NCI-H146 treated with DMSO at 0.1 percent for 48 hours (cell line): ENCODE results near the gene CAMK4.
"Not testable (repeated sequence)": the region's sequence is repeated elsewhere in the genome, so short reads cannot be mapped to it uniquely, and the experiment has no call there.

Experiments
- DNase-seq: peaks from one replicate; lab custom pipeline; 2025; ENCODE audit not compliant: unreplicated experiment; lab: John Stamatoyannopoulos, UW

Gene CAMK4

DNA sequence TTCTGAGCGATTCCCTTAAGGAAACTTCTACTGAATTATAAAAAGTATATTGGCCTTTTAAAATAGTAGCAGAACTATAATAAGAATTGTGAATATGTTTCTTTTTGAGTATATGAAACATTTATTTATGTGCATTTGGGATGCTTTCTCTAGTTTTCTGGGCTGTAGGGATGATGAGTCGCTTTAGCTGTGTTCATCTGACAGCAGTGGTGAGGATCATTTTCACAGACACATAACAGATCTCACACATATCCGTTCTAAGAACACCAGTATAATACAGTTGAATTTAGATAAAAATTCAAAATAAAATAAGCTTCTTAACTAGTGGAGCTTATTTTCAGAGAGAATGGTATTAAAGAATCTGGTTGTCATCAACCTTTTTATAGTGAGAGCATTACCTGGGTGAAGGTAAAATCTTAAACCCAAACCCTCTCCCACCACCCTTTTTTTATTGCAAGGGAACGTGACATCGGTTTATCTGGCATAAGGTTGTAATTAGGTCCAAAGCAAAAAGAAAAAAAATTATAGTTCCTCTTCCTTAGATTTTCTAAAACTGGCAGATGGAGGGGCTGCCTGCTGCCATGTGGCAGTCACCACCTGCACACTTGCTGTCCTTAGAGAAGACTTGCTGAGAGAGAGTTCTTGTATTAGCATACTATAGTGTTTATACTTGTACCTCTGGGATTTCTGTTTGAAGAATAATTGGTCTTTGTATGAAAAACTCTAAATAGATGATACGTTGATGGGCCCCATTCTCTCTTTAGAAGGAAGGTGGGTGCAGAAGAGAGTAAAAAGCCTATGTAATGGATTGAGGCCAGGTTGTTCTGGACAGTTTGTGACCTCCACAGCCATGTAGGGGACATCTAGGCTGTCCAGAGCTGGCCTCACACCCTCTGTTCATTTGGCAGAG is 86.8 kb downstream of the CAMK4 start:
- no peak for DNase-seq

DNA sequence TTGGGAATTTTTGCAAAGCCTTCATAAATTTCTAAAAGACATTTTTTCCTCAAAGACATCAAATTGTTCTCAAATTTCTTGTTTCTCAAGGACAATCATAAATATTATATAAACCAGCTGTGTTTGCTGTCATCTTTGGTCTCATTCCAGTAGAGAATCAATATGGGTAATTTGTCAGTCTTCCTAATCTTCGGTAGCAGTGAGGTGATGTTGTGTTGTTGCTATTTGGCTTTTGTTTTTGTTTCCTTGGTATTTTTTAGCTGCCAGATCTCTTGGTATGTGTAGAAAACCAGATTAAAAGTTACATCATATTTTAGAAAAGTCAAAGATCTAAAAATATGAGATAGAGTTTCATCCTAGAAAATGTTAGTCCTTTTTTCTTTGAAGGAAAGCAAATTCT is 87.5 kb downstream of the CAMK4 start:
- no peak for DNase-seq

DNA sequence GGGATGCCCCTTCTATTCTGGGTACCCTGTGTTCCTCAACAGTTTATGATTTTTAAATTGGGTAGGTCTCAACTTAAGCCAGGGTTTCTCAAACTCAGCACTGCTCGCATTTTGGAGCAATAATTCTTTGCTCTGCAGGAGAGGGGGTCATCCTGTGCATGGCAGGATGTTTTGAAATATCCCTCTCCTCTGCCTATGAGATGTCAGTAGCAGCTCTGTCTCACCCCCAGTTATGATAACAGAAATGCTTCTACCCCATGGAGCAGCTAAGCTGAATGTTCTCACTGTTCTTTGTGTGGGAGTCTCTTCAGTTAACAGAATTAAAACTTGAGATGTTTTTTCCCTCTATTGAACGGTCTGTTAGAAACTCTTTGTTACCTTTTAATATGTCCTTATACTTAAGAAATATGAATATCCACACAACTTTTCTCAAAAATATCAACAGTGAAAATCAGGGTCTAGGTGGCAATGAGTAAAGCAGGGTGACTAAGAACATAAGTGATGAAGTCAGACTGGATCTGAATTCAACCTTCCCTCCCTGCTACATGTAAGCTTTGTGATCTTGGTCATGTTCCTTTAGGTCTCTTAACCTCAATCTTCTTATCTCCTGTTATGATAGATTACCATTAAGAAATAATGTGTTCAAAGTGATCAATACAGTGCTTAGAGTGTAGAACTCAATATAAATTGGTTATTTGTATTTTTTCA is 89.0 kb downstream of the CAMK4 start:
- no peak for DNase-seq

DNA sequence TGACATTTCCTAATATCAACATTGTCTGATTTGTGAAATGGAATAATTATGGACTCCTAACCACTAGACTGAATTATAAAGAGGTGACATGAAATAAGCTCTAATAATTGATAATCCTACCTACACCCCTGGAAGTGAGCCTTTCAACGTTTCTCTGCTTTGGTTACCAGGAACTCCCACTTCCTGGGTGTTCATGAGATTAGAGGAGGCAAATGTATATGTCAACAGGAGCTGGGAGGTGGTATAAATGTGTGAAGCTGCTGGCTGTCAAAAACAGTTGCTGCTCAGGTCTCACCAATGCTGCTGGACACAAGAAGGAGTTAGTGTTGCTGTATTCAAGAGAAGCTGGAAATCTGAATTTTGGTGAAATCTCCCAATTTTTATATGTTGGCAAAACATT is 96.8 kb downstream of the CAMK4 start:
- no peak for DNase-seq

DNA sequence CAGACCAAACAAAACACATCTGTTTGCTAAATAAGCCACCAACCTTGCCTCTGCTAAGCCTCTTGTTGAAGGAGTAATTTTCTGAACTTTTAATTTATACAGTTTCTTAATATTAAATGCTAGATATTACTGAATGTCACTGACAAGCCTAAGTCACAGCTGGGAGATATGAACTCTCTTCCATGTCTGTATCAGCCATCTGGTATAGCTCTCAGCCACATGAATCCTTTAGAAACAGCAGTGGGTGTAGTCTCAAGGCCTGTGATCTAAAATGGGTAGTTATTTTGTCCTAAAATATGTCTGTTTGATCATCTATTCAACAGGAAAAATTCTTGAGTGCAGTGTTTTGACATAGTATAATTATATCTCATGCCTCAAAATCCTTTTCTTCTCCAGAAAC is 97.2 kb downstream of the CAMK4 start:
- no peak for DNase-seq

DNA sequence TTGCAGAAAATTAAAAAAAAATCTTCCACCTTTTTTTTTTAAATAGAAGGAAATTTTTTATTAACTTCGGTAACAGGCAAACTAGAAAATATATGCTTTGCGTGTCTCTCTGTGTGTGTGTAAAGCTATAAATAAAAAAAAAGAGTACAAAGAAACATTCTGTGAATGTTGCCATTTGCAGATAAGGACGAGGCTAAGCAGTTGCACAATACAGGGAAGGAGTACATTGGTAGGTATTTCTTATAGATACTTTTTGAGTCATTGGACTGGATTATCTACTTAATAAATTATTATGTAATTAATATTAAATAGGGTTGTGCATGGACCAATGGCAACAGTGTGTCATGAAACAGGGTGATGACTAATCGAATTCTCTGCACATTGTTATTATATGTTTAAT is 102.4 kb downstream of the CAMK4 start:
- DNase-seq, result no peak

DNA sequence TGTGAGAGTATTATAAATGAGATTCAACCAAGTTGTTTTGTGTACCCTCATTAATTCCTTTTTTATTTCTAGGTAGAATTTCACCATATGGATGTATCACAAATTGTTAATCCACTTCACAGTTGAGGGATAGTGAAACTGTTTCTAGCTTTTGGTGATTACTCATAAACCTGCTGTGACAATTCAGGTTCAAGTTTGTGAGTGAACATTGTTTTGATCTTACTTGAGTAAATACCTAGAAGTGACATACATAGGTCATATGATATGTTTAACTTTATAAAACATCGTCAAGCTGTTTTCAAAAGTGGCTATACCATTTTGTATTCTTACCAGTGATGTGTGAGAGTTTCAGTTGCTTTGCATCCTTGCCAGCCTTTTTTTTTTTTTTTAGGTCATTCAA is 112.9 kb downstream of the CAMK4 start:
- no peak for DNase-seq

DNA sequence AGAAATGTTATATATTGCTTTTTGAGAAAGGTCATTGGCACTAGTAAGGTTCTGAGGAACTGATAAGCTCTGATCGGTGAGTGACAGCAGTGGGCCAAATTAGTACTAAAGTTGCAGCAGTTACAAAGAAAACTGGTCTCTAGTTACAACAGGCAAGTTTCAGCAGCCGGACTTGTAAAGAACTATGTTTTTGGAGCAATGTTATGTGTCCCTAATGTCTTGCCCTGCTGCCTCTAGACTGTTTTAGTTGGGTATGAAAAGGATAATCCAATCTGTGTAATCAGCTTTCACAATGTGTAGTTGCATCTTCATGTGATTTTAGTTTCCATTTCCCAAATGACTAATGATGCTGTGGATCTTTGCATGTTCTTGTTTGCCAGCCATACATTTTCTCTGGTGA is 113.5 kb downstream of the CAMK4 start:
- no peak for DNase-seq

DNA sequence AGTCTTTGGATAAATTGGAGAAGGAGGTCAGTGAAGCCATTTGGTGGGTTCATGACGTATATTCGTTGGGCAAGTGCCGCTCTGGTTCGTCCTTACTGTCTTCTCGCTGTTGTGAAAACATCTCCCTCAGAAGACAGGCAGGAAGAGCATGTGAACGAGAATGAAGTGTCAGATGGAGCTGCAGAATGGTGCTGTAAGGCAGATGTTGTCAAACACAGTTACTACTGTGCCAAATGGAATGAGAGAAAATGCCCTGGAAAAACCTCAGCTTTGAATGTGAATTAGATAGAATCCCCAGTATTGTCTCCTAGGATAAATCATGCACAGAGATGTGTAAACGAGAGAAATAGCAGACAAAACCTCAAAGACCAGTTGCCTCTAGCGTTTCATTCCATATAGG is 121.5 kb downstream of the CAMK4 start:
- no peak for DNase-seq

DNA sequence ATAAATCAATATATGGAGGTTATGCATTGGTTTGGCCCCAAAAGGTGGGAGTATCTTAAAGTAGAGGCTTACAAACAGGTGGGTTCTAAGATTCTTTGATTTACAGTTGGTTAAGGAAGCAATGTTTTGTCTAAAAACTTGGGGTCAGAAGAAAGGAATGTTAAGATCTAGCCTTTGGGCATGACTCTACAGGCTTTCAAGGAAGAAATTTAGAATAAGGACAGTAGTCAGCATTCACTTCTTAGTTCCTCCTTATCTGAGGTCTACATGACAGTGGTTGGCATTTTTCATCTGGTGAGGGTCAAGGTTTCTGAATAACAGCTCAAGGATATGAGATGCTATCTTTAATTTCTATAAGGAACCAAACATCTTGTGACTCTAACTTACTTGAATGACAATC is 122.8 kb downstream of the CAMK4 start:
- no peak for DNase-seq

DNA sequence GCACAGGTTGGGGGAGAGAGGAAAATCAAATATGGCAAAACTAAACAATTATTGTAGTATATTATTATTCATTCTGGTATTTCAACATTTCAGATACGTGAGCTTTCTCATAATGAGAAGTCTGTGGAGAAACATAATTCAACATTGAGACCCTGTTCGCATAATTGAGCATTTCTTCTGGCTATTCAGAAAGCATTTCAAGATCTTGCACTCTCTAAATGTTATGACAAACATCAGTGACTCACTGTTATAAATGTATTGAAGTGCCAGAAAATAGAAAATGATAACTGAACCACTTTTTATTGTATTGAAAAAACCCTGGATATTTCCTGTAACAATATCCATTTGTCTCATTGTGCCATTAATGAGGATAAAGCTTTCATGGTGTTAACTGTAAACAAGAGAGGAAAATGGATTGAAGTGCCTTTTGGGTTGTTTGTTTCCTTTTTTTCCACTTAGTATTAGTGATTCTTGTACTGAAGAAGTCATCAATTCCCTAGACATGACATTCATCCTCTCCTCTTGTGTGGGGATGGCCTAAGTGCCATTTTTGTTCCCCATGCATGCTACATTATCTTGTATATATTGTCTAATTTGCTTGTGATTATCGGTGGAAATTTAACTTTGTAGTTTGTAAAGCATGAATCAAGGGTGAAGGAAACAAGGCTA is 124.6 kb downstream of the CAMK4 start:
- no peak for DNase-seq

DNA sequence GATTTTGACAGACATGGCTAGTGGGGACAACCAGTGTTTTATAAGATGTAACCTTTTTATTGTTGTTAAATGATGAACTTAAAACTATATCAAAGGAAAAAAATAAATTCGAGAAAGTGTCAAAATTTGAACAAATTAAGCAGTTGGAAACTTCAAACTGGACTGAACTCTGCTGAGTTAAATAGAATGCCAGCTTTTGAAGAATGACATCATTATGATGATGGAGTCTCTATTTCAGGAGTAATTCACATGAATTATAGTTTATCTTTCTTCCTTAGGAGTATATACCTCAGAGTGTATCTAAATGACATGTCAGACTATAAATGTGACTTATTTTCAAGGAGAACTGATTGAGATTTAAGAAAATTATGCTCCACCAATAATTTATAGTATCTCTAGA is 125.2 kb downstream of the CAMK4 start:
- DNase-seq, result no peak

DNA sequence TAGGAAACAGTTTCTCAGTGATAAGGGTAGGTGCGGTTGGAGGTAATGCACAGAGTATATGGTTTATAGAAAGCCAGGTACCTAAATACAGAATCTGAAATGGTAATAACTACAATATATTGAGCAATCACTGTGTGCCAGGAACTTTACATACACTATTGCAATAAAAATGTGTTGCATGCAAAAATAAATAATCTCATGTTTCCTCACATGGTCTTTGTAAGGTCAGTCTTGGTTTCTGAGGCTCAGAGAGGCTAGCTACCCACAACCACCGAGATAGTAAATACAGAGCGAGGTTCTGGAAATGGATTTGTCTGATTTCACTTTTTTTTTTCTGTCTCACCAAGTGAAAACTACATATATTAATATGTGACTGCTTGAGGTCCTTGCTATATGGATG is 128.9 kb downstream of the CAMK4 start:
- no peak for DNase-seq

DNA sequence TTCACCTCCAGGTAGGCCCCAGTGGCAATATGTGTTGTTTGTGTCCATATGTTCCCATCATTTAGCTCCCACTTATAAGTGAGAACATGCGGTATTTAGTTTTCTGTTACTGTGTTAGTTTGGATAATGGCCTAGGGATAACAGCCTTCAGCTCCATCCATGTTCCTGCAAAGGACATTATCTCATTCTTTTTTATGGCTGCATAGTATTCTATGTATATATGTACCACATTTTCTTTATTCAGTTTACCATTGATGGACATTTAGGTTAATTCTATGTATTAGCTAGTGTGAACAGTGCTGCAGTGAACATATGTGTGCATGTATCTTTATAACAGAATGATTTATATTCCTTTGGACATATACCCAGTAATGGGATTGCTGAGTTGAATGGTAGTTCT is 134.5 kb downstream of the CAMK4 start:
- DNase-seq, result not testable (repeated sequence)

DNA sequence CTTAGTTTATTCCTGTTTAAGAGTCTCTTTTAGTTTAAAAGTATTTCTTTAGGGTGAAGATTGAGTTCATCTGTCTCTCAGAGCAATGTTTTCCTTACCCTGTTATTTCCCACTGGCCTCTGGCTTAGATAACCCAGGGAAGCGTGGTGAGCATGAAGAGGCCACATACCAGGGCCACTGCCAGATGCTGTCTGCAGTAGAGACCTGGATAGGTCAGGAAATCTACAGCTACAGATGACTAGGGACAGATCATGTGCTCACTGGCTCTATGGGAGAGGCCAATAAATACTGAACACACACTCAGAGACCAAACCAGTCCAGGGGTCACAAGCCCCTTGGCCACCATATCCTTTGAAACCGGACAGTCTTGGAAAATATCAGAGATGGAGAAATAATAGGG is 136.0 kb downstream of the CAMK4 start:
- no peak for DNase-seq

DNA sequence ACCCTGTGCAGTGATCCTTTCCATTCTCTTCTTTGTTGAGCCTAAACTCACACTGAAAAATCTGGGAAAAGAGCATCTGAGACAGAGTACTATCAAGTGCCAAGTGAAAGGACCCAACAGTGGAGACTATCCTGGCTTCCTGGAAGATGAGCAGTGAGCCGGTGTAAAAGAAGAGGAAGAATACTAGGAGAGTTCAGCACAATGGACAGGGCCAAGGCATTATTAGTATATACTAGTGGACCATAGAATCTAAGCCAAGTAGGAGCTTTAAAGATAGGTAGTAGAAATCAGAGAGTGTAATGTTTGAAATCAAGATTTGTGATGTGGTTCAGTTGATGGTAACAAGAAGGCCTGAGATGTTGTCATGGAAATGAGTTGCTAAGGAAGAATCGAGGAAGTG is 140.8 kb downstream of the CAMK4 start:
- DNase-seq, result no peak

DNA sequence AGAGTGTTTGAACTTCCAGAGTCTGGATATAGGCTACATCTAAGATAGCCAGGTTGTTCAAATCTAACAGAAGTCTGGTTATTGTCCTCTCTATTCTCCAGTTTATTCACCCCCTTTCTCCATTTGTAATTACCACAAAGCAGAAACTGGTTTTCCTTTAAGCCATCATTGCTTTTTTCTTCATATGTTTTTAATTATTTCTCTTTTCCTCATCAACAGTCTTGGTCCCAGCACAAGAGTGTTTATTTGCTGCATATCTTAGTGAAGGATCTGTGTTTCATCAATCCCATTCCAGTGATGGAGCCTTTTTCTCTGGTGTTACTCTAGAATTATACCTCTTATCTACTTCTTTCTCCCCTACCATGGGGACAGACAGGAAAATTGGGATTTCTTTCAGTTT is 142.2 kb downstream of the CAMK4 start:
- DNase-seq, result no peak

DNA sequence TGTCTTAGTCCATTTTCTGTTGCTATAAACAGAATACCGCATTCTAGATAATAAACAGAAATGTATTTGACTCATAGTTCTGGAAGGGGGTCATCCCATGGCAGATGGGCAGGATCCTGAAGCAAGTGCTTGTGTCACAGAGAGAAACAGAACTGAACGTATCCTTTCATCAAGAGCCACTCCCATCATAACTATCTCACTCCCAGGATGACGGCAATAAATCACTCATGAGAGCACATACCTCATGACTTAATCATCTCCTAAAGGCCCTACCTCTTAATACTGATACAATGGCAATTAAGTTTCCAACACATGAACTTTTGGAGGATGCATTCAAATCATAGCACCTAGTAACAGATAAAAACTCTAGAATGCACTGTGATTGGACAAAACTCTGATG is 142.9 kb downstream of the CAMK4 start:
- DNase-seq, result no peak

DNA sequence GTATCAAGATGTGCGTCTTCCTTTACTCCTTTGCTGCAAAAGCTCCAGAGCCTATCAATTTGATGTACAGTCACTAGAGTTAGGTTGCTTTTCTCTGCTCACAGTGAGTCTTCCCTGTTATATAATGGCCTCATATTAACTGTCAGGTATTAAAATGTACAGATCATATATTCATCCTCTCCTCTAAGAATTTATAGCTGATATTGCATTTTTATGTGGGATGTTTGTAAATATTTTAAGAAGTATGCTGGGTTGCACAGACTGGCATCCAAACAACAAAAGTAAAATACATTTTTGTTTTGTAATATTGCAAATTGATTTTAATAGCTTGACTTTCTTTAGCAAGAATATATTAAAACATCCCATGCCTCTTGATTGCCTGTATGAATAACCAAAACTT is 148.6 kb downstream of the CAMK4 start:
- DNase-seq, result no peak

DNA sequence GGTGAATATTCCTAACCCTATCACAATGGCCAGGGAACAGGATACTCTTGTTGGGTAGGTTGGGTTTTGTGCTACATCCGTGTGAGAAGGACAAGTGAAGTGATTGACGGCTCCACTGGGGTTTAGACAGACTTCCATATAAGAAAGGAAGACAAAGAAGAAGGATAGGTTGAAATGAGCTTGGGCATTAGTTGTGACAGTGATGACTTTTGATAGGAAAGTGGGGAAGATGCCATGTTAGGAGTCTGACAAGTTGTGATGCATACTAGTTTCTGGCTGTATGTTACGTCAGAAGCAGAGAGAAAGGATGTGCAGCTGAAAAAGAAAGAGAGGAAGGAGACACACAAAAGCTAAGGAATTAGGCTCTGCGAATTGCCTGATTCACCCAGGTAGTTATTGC is 150.2 kb downstream of the CAMK4 start:
- no peak for DNase-seq

DNA sequence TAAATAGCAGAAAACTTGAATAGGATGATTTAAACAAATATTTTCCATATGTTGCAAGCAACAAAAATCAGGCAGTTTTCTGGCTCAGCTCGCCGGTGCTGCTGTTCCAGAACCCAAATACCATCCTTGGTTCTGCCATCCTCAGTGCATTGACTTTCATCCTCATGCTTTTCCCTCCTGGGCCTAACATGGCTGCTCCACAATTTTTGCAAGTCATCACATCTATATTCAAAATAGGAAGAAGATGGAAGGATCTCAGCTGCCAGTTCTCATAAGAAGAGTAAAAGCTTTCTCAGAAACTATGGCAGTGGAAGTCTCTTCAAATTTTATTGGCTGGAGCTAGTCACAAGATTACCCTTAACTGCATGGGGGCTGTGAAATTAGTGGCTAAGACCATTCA is 151.5 kb downstream of the CAMK4 start:
- DNase-seq, result no peak

DNA sequence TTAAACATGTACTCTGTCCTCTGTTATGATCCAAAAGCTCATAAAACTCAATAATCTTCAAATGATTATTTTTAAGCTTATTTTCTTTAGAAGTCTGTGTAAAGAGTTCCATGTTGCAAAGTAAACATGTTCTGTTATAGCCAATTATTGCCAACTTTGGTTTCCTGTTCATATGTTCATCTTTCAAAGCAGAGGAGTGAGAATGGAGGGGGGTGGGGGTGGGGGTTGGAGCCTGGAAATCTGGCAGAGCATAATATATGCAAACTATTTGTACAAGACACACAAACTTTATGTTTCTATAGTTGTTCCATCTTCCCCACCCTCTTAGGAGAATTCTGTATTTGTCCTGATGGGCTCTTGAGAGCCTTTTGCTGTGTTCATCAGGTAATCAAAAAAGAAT is 153.1 kb downstream of the CAMK4 start:
- DNase-seq, result no peak
